GM19463 (cell line): Measurements from ENCODE around the gene UBE2V1.
"Not testable (repeated sequence)": the region's sequence is repeated elsewhere in the genome, so short reads cannot be mapped to it uniquely, and the experiment has no call there.

Source experiments
- ATAC-seq: cut with Tn5 transposase; IDR thresholded peaks from one replicate; pipeline ENCODE4 v1.9.1; 2021; ENCODE audit warnings: mild to moderate bottlenecking, moderate library complexity; ENCODE audit not compliant: unreplicated experiment

The UBE2V1 gene

GRCh38 chr20:50097843-50098242 is 15.1 kb downstream of the UBE2V1 start:
- no peak for ATAC-seq

GRCh38 chr20:50096237-50096636 is 16.7 kb downstream of the UBE2V1 start:
- ATAC-seq: no peak

GRCh38 chr20:50095476-50096078 is 17.4 kb downstream of the UBE2V1 start:
- no peak for ATAC-seq

GRCh38 chr20:50094522-50094921 is 18.4 kb downstream of the UBE2V1 start:
- no peak for ATAC-seq

GRCh38 chr20:50093240-50093639 is 19.7 kb downstream of the UBE2V1 start:
- ATAC-seq: no peak

GRCh38 chr20:50092436-50092835 is 20.5 kb downstream of the UBE2V1 start:
- ATAC-seq: no peak

GRCh38 chr20:50089787-50090177 is 23.2 kb downstream of the UBE2V1 start:
- ATAC-seq: no peak

- ATAC-seq: no peak
Measured at GRCh38 chr20:50089140-50089786, 23.7 kb downstream of the UBE2V1 start.

GRCh38 chr20:50088022-50088421 is 24.9 kb downstream of the UBE2V1 start:
- ATAC-seq: no peak

GRCh38 chr20:50085481-50086365 is 27.2 kb downstream of the UBE2V1 start:
- no peak for ATAC-seq

- no peak for ATAC-seq
Measured at GRCh38 chr20:50085146-50085480, 27.8 kb downstream of the UBE2V1 start.

GRCh38 chr20:50083034-50083433 is 29.9 kb downstream of the UBE2V1 start:
- ATAC-seq: no peak

- not testable (repeated sequence) for ATAC-seq
Measured at GRCh38 chr20:50082056-50082455, 30.9 kb downstream of the UBE2V1 start.

- ATAC-seq: no peak
Measured at GRCh38 chr20:50077818-50078601, 34.9 kb downstream of the UBE2V1 start.

GRCh38 chr20:50073500-50073899 is 39.5 kb downstream of the UBE2V1 start:
- no peak for ATAC-seq

GRCh38 chr20:50071039-50071888 is 41.7 kb downstream of the UBE2V1 start:
- peak; percentile 90 for ATAC-seq

GRCh38 chr20:50070361-50070760 is 42.6 kb downstream of the UBE2V1 start:
- ATAC-seq: no peak

- ATAC-seq: no peak
Measured at GRCh38 chr20:50068041-50068651, 44.8 kb downstream of the UBE2V1 start.

- no peak for ATAC-seq
Measured at GRCh38 chr20:50067461-50067860, 45.5 kb downstream of the UBE2V1 start.

- ATAC-seq: no peak
Measured at GRCh38 chr20:50067018-50067417, 45.9 kb downstream of the UBE2V1 start.
